Activated T-cell treated with anti-CD3 and anti-CD28 coated beads for 48 hours (primary cell): Measurements from ENCODE around the gene IER3.
"Not testable (repeated sequence)": the region's sequence is repeated elsewhere in the genome, so short reads cannot be mapped to it uniquely, and the experiment has no call there.

ENCODE experiments used
- DNase-seq: peaks from one replicate; pipeline ENCODE4 v3.0.0-alpha.2; 2020; ENCODE audit warnings: low read depth

IER3 gene

DNA sequence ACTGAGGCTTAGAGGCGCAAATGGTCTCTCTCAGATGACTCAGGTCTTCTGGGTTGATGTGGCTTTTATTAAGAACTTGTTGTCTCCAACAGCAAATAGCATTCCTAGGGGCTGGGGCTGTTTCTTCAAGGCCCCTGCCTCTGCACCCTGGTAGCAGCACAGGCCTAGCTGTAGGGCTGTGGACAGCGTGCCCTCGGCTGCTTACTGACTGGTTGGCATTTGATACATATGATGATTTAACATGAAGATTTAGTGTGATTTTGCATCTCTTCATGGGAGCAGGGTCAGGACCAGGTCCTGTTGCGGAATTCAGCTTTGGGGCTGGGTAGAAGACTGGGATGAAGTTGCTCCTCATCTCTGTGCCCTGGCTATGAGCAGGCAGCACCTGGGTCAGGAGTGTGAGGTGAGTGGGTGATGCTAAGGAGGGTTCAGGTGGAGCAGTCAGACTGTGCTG lies 24.3 kb upstream of the IER3 start:
- DNase-seq: no peak

DNA sequence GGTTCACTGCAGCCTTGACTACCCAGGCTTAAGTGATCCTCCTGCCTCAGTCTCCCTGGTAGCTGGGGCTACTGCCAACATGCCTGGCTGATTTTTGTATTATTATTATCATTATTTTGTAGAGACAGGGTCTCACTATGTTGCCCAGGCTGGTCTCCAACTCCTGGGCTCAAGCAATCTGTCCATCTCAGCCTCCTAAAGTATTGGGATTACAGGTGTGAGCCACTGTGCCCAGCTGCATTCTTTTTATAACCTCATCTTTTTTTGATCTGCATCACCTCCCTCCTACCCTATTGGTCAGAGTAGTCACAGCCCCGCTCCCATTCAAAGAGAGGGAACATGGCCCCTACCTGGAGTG lies 23.6 kb upstream of the IER3 start:
- DNase-seq: no peak

DNA sequence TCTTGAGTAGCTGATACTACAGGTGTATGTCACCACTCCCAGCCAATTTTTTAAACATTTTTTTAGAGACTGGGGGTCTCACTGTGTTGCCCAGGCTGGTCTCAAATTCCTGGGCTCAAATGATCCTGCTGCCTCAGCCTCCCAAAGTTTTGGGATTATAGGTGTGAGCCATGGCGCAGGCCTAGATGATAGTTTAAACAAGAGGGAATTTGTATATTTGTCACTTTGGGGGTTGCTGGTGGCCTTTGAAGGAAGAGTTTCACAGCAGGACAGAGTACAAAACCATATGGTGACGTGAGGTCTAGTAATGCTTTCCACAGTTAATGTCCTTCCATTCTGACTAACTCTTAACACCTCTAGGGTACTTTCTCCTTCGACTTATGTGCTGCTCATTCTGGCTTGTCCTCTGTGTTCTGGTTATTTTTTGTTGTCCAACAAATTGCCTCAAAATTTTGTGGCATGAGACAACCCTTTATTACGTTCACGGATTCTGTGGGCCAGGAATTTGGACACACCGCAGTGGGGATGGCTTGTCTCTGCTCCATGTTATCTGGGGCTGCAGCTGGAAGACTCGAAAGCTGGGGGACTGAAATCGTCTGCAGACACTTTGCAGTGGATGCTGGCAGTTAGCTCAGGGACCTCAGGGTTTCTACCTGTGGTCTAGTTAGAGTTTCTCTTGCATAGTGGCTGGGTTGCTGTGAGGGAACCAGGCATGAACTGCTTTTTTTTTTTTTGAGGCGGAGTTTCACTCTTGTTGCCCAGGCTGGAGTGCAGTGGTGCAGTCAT lies 23.0 kb upstream of the IER3 start:
- DNase-seq: no peak

DNA sequence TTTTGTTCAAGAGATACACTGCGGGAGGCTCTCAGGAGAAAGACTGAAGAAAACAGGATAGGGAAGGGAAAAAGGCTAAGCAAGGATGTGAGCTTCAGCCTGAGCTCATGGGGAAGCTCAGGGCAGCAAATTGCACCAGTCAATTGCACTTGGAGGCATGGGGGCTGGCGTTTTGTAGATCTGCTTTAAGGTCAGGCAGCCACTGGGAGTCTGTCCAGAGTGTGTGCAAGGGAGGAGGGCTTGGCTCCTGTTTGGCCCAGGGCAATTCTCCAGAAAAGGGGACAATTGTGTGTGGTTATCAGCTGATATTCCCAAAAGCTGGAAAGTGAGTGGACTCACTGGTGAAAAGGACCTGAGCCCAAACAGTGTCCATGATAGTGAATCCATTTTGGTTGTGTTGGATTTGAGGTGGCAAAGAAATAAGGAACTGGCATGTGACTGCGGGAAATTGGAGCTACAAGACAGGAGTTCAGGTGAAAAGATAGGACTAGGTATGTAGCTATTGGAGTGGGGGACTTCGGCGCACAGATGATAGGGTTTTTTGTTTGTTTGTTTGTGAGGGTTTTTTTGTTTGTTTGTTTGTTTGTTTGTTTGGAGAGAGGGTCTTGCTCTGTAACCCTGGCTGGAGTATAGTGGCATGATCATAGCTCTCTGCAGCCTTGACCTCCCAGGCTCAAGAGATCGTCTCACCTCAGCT lies 22.3 kb upstream of the IER3 start:
- DNase-seq: no peak

DNA sequence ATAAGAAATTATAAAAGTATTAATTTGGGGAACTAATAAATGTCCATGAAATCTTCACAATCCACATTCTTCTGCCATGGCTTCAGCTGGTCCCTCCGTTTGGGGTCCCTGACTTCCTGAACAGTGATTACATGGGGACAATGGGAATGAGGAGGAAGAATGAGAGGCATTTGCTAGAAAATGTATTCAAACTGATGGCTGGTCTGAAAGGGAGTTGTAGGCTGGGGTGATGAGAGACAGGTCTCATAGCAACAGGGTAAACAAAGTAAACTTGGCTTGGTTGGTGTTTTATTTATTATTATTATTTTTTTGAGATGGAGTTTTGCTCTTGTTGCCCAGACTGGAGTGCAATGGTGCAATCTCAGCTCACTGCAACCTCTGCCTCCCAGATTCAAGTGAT lies 21.1 kb upstream of the IER3 start:
- DNase-seq: not testable (repeated sequence)

DNA sequence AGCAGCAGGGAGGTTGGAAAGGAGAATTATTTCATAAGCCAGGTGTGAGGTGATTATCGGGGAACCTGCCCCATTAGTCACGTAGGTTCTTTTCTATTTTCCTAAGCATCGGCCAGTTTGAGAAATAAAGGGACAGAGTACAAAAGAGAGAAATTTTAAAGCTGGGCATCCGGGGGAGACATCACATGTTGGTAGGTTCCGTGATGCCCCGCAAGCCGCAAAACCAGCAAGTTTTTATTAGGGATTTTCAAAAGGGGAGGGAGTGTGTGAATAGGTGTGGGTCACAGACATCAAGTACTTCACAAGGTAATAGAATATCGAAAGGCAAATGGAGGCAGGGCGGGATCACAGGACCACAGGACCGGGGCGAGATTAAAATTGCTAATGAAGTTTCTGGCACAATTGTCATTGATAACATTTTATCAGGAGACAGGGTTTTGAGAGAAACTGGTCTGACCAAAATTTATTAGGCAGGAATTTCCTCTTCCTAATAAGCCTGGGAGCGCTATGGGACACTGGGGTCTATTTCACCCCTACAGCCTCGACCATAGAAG lies 20.2 kb upstream of the IER3 start:
- not testable (repeated sequence) for DNase-seq

DNA sequence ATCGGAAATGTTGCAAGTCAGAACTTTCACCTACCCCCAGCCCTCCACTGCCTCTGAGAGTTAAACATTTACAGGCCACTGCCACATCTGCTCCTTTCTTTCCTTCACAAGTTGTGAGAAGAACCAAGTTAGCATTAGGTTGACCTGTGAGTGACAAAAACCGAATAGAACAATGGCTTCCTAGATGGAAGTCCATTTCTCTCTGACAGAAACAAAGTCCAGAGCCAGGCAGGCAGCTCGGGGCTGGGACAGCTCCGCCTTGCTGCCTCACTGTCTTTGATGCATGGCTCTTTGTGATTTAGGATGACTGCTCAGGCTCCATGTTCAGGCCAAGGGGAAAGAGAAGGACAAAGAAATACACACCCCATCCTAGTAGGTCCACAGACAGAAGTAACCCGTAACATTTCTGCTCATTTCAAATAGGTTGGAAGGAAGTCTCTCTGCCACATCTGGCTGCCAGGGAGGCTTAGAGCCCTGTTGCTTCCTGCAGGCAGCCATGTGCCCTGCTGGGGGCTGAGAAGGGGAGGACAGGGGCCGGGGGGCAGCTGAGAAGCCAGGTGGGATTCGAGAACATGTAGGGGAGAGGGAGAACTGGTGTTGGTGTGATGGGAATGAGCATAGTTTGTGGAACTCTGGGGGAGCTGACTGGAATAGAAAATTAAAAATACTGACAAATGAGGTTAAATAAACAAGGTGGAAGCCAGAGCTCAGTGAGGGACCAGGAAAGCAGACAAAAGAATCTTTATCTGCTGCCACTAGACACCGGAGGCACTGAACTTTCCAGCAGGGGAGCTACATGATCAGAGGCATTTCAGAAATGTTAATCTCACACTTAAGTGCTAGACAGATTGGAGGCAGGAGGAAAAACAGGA lies 19.5 kb upstream of the IER3 start:
- DNase-seq: no peak

DNA sequence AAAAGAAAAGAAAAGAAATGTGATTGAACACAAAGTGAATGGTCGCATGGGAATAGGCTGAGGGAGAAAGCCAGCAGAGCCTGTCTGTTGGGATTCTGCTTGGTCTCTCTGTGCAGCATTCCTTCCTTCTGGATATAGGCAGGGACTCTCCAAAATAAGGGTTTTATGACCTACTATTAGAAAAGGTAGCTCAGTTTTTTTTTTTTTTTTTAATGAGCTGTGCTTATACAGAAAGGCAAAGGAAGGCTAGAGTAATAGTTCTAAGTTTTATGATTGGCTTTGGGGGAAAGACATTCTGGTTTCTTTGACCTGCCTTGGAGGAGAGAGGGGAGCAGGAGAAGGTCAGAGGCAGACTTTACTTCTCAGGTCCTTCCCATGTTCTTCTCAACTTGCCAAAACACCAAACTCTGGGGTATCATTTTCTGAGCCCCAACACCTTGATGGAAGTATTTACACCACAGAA lies 18.8 kb upstream of the IER3 start:
- no peak for DNase-seq

DNA sequence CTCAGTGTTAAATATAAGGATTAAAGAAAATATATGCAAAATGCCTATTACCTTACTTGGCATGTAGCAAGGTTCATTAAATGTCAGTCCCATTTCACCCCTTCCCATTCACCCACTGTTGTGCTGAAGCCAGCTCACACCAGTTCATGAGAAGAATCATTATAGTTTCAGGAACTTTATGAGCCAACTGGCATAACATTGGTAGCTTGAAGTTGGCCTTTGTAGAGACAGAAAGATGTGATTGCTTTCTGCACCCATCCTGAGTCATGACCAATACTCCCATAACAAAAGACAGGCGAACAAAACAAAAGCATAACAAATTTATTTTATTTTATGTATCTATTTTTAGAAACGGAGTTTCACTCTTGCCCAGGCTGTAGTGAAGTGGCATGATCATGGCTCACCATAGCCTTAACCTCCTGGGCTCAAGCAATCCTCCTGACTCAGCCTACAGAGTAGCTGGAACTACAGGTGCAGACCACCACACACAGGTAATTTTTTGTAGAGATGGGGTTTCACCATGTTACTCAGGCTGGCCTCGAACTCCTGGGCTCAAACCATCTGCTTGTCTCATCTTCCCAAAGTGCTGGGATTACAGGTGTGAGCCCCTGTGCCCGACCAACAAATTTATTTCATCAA lies 17.6 kb upstream of the IER3 start:
- DNase-seq: no peak

DNA sequence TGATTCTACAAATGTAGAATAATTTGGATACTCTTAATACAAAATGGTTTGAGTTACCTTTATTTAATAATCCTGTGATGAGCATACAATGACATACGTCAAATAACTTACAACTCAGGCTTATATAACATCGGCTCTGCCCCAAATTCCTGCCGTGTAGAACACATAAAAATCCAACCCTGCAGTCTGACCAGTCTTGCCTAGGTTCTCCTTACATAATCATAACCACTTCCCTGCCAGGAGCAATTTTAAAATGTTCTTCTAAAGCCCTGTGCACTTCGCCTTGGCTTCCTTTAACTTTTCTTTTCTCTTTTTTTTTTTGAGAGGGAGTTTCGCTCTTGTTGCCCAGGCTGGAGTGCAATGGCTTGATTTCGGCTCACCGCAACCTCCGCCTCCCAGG lies 16.2 kb upstream of the IER3 start:
- DNase-seq: no peak

DNA sequence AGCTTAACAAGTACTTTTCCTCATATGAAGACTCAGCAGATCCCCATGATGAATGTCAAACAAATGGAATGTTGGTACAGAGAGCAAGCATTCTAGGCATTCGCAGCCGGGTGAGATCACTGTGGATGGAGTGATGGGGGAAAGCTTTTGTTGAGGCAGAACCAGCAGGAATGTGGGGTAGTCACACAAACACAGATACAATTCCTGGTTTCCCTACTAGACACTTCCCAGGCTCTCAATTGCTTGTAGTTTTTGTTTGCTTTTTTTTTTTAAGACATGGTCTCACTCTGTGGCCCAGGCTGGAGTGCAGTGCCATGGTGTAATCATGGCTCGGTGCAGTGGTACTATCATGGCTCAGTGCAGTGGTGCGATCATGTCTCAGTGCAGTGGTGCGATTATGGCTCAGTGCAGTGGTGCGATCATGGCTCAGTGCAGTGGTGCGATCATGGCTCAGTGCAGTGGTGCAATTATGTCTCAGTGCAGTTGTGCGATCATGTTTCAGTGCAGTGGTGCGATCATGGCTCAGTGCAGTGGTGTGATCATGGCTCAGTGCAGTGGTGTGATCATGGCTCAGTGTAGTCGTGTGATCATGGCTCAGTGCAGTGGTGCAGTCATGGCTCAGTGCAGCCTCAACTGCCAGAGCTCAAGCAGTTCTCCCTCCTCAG lies 15.4 kb upstream of the IER3 start:
- DNase-seq: no peak

DNA sequence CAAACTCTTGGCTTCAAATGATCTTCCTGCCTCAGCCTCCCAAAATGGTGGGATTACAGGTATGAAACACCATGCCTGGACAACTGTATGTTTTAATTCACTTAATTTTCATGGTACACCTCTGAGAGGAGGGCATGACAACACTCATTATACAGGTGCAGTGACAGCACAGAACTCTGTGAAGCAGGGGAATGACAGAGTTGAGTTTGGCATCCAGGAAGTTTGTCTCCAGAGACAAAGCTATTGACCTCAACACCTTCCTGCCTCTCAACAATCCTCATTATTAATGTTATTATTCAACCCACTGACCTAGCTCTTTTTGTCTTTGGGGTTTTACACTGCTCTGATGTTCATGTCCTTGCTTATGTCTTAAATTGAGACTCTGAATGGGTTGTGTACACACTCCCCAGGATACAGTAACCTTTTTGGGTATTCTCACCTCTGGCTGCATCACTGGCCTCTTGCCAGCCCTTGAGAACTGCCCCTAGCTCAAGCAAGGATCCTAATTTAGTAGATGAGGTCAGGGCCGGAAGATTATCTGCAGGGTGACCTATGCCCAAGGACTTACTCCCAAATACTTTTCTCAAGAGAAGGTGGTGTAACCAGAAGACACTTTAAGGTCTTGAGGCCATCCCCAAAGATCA lies 13.0 kb upstream of the IER3 start:
- no peak for DNase-seq

DNA sequence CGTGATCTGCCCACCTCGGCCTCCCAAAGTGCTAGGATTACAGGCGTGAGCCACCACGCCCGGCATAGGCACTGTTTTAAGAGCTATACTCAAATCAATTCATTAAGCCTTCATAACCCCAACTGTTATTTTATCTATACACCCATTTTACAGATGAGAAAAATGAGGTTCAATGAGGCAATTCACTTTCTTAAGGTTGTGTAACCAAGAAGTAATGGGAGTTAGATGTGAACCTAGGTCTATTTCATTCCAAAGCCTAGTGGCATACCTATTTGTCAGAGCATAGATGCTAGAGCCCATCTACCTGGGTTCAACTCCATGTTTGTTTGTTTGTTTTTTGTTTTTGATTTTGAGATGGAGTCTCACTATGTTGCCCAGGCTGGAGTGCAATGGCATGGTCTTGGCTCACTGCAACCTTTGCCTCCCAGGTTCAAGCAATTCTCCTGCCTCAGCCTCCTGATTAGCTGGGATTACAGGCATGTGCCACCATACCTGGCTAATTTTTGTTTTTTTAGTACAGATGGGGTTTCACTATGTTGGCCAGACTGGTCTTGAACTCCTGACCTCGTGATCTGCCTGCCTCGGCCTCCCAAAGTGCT lies 12.2 kb upstream of the IER3 start:
- not testable (repeated sequence) for DNase-seq

DNA sequence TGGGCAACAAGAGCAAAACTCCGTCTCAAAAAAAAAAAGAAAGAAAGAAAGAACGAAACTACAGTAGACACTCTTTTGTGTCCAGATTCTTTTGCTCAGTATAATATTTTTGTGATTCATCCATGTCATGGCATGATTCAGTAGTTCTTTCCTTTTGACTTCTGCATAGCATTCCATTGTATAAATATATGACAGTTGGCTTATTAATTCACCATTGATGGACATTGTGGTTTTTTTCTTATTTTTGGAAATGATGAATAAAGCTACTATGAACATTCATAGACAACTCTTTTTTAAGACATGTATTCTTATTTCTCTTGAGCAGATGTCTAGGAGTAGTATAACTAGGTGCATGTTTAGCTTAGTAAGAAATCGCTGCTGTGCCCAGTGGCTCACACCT lies 10.3 kb upstream of the IER3 start:
- no peak for DNase-seq

DNA sequence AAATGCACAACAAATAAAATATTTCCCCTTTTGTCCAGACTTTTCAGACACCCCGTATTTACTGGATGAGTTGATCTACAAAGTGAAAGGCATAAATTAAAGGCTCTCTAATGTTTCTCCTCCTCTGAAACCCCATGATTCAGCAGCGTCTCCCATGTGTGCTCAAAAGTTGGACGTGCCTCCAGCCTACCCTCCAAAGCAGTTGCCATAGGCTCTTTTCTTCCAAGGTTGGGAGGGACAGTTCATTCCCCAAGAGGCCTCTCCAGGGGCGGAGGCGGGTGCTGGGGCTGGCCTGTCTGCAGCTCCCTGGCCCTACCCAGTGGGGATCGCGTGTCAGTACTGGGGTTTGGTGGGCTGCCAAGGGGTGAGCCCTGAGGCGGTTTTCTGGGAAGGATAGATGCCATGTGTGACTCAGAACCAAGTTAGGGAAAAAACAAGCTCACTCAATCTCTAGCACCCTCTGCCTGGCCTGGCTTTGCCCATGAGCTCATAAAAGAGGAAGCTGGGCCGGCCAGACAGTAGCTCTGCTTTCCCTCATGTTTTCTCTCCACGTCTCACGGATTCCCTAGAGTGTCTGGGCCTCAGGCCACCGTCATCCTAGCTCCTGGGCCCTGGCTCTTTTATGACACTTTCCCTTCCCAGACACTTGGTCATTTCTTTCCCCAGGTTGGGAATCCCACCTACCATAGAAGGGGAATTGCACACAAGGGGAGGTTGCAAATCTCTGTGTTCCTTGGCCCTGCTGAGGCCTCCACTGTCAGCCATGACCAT lies 8.0 kb upstream of the IER3 start:
- DNase-seq: no peak

DNA sequence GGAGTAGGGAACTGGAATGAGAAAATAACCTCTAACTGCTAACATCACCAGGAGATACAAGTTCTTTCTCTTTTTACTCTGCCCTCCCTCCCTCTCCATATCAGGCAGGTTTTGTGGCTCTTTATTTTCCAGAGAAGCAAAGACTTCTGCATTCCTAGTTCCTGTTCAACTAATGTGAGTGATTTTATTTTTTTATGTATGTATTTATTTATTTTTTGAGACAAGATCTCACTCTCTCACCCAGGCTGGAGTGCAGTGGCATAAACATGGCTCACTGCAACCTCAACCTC lies 6.0 kb upstream of the IER3 start:
- no peak for DNase-seq

DNA sequence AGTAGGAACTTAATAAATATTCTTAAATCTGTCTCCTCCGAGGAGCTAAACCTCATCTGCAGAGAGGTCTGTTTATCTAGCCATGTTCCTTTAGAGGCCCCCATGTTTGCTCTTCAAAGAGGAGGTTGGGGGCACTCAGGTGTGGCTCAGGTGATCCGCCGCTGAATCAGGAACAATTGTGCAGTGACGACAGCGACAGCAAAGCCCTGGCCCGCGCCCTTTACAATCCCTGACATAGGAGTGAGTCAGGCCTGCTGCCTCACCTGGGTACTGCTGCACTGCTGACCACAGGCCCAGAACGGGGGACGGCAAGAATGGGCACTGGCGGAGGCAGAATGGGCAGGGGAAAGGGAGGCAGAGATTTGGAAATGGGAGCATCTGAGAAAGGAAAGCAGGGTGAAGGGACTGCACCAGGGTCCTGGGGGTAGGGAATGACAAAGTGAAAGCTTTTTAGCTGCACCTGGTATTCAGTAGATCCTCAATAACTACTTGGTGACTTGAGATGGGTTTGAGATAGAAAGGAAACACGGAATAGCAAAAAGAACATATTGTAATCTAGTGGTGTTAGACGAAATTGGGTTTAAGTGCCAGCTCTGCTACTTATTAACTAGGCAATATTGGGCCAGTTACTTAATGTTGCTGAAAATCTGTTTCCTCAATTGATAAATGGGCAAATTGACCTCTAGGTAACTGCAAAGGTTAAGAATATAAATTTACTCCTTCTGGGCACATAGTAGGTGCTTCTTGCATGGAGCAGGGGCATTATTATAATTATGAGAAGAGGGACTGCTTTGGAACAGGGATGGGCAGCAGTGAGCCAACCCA lies 5.4 kb upstream of the IER3 start:
- DNase-seq: no peak

DNA sequence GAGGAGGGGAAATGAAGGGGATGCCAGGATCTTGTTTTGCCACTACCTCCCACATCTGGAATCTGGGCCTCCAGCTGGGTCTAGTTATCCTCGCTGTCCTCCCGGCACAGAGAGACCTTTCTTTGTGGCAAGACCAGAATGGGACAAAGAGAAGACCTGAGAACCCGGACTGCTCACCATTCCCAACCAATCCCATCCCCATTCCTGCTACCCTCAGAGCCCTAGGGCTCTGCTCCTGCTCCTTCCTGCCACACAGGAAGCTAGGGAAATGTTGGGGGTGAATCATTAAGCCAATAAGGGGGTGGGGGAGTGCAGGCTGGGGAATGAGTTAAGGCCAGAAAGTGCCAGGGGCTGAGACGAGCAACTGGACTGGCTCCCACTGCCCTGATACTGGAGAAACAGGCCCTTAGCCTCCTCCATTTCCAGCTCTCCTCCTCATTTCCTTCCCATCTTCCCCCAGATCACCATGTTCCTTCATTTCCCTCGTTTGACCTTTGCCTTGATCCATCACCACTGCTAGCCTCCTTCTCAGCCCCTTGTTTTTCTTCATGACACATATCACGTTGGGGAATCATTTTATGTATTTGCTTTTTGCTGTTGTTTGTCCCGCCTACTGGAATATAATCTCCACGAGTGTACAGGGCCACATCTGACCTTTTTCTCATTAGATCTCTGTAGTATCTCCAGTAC lies 4.6 kb upstream of the IER3 start:
- DNase-seq: no peak
